HEK293T (cell line): Measurements from ENCODE around the gene ZC3H12C.

ENCODE experiments used
- ARNT ChIP-seq: fragments of 450-650 bp; IDR thresholded peaks from 2 replicates; pipeline ENCODE4 v1.6.1; 2017; ENCODE audit warnings: mild to moderate bottlenecking
- BHLHE40 ChIP-seq: fragments of 450-650 bp; IDR thresholded peaks from 2 replicates; pipeline ENCODE4 v1.6.1; 2016; ENCODE audit warnings: mild to moderate bottlenecking, moderate library complexity, borderline replicate concordance
- FOXK2 ChIP-seq: fragments of 450-650 bp; IDR thresholded peaks from 2 replicates; pipeline ENCODE4 v1.6.1; 2016; ENCODE audit warnings: mild to moderate bottlenecking
- HDGF ChIP-seq: fragments of 450-650 bp; IDR thresholded peaks from 2 replicates; pipeline ENCODE4 v1.6.1; 2017; ENCODE audit warnings: antibody characterized with exemption, borderline replicate concordance
- NFRKB ChIP-seq: fragments of 450-650 bp; IDR thresholded peaks from 2 replicates; pipeline ENCODE4 v1.6.1; 2016; ENCODE audit warnings: mild to moderate bottlenecking, moderate library complexity
- SUZ12 ChIP-seq: fragments of 450-650 bp; IDR thresholded peaks from 2 replicates; pipeline ENCODE4 v1.6.1; 2016; ENCODE audit warnings: mild to moderate bottlenecking

GRCh38 chr11:110147962-110148709, 54.9 kb downstream of the ZC3H12C start:
- TF ChIP-seq BHLHE40 (no peak), FOXK2 (no peak), SUZ12 (no peak), NFRKB (no peak), ARNT (no peak), HDGF (no peak)
